A549 (cell line): ENCODE data around the gene NGEF. TPM values are rescaled to one million over a fixed set of nuclear protein-coding genes. Genes with fewer than 3 reads are reported as not detected.

Experiments used
- ATAC-seq, 2 experiments: fragments of 200-7000 bp in 1 of 2; fragments of >200 bp in 1 of 2; cut with Nextera tagmentation in 1 of 2; cut with Tn5 transposase in 1 of 2; 3 replicates each; pipeline versions ENCODE4 v1.8.0 to v1.9.1; 2018 to 2020; ENCODE audit warnings: mild to moderate bottlenecking in 1 of 2, moderate library complexity in 1 of 2
- CTCF ChIA-PET: fragments of 300-600 bp; sonication (Branson Sonifier 250); formaldehyde crosslinking; extraction: SDS; loops from one replicate; lab custom pipeline; 2021; ENCODE audit warnings: antibody characterized with exemption, inconsistent platforms; lab: Yijun Ruan, JAX
- POLR2A ChIA-PET: fragments of 350-600 bp; formaldehyde crosslinking; extraction: SDS; loops from one replicate; lab custom pipeline; 2021; ENCODE audit warnings: antibody characterized with exemption, inconsistent platforms; lab: Yijun Ruan, JAX
- DNase-seq, 2 experiments: peaks; one replicate each; pipeline versions ENCODE4 v3.0.0 to v3.0.0-alpha.2; 2011 to 2016; ENCODE audit warnings: low read depth in 1 of 2, low spot score in 1 of 2
- FAIRE-seq: peaks from 2 replicates; lab custom pipeline; 2011; peaks lifted over from hg19 to GRCh38; lab: Jason Lieb, UNC
- H3K27ac ChIP-seq, 2 experiments: fragments of >200 bp; sonication (Bioruptor Twin); formaldehyde crosslinking; 3 replicates each; pipeline ENCODE4 v1.5.1; 2016 to 2017
- H3K4me1 ChIP-seq: fragments of >200 bp; sonication (Bioruptor Twin); formaldehyde crosslinking; 3 replicates; pipeline ENCODE4 v1.6.1; 2016
- H3K4me2 ChIP-seq: fragments of >200 bp; sonication (Bioruptor Twin); formaldehyde crosslinking; 3 replicates; pipeline ENCODE4 v1.6.1; 2016
- H3K4me3 ChIP-seq: fragments of >200 bp; sonication (Bioruptor Twin); formaldehyde crosslinking; 3 replicates; pipeline ENCODE4 v1.5.1; 2016
- H3K9me3 ChIP-seq: fragments of >200 bp; sonication (Bioruptor Twin); formaldehyde crosslinking; 3 replicates; pipeline ENCODE4 v1.6.1; 2016
- BHLHE40 ChIP-seq: IDR thresholded peaks from 2 replicates; pipeline ENCODE4 v1.6.1; 2012; ENCODE audit warnings: low read depth, low read length, inconsistent platforms
- CEBPB ChIP-seq, 2 experiments: fragments of >200 bp in 1 of 2; sonication (Bioruptor Twin) in 1 of 2; formaldehyde crosslinking in 1 of 2; IDR thresholded peaks; 2 replicates each; pipeline ENCODE4 v1.6.1; 2012 to 2016
- EHMT2 ChIP-seq: fragments of 200-600 bp; sonication (generic); IDR thresholded peaks from 2 replicates; pipeline ENCODE4 v1.6.1; 2016; ENCODE audit warnings: antibody characterized with exemption, low read depth, mild to moderate bottlenecking, moderate library complexity
- EP300 ChIP-seq, 2 experiments: fragments of >200 bp; sonication (Bioruptor Twin); formaldehyde crosslinking; IDR thresholded peaks; 2 replicates in 1 of 2; 3 replicates in 1 of 2; pipeline ENCODE4 v1.6.1; 2016 to 2017
- ESRRA ChIP-seq: fragments of 150-350 bp; IDR thresholded peaks from 2 replicates; pipeline ENCODE4 v1.6.1; 2014; ENCODE audit warnings: mild to moderate bottlenecking, low read length, borderline replicate concordance
- GATA3 ChIP-seq: IDR thresholded peaks from 2 replicates; pipeline ENCODE4 v1.6.1; 2012; ENCODE audit warnings: borderline replicate concordance
- HOXB13 ChIP-seq: fragments of 250-450 bp; sonication (Bioruptor Pico); IDR thresholded peaks from 2 replicates; pipeline ENCODE4 v1.5.0; 2020; ENCODE audit warnings: low read depth, mild to moderate bottlenecking, moderate library complexity
- KDM1A ChIP-seq: fragments of 200-600 bp; sonication (generic); IDR thresholded peaks from 2 replicates; pipeline ENCODE4 v1.6.1; 2016; ENCODE audit warnings: low read depth, mild to moderate bottlenecking
- MAX ChIP-seq: IDR thresholded peaks from 2 replicates; pipeline ENCODE4 v1.6.1; 2012
- MAZ ChIP-seq: fragments of 150-350 bp; IDR thresholded peaks from 2 replicates; pipeline ENCODE4 v1.6.1; 2014; ENCODE audit warnings: antibody characterized with exemption, low read depth, low read length, borderline replicate concordance
- POLR2AphosphoS2 ChIP-seq: conservative IDR thresholded peaks from 2 replicates; pipeline ENCODE4 v1.6.1; 2012; ENCODE audit warnings: low read length, improper control_type of control experiment, inconsistent platforms
- RARB ChIP-seq: fragments of 250-450 bp; sonication (Bioruptor Pico); IDR thresholded peaks from 2 replicates; pipeline ENCODE4 v1.8.0; 2021; ENCODE audit warnings: mild to moderate bottlenecking, moderate library complexity
- REST ChIP-seq: fragments of 200-600 bp; sonication (generic); IDR thresholded peaks from 2 replicates; pipeline ENCODE4 v1.6.1; 2016; ENCODE audit warnings: antibody characterized with exemption, mild to moderate bottlenecking, moderate library complexity
- RFX5 ChIP-seq: fragments of 450-650 bp; IDR thresholded peaks from 2 replicates; pipeline ENCODE4 v1.7.1; 2014; ENCODE audit warnings: antibody characterized with exemption, mild to moderate bottlenecking, moderate library complexity
- SREBF2 ChIP-seq: fragments of 450-650 bp; IDR thresholded peaks from 2 replicates; pipeline ENCODE4 v1.6.1; 2014; ENCODE audit warnings: mild to moderate bottlenecking, moderate library complexity
- TFCP2L1 ChIP-seq: fragments of 250-450 bp; sonication (Bioruptor Pico); IDR thresholded peaks from 2 replicates; pipeline ENCODE4 v1.5.0; 2021; ENCODE audit warnings: mild to moderate bottlenecking
- TP53 ChIP-seq: fragments of 250-450 bp; sonication (Bioruptor Pico); IDR thresholded peaks from 2 replicates; pipeline ENCODE4 v1.5.0; 2021; ENCODE audit warnings: mild to moderate bottlenecking, moderate library complexity
- USF2 ChIP-seq: fragments of 450-650 bp; IDR thresholded peaks from 2 replicates; pipeline ENCODE4 v1.6.1; 2014; ENCODE audit warnings: antibody characterized with exemption
- ZSCAN20 ChIP-seq: fragments of 250-450 bp; sonication (Bioruptor Pico); IDR thresholded peaks from 2 replicates; pipeline ENCODE4 v1.8.0; 2022; ENCODE audit warnings: mild to moderate bottlenecking, moderate library complexity
- WGBS: methylation state at CpG from one replicate; pipeline ENCODE4 v1.1.6; 2017; ENCODE audit errors: missing lambda C conversion rate; 5-methylcytosine and 5-hydroxymethylcytosine counted together
- polyA plus RNA-seq, 4 experiments: library from polyadenylated mRNA; depleted of rRNA in 3 of 4; stranded (reverse); fragments of >200 nt; fragmentation: RNase III in 1 of 4; extraction: RNeasy Plus Mini Kit Qiagen cat#74134 plus additional on column Dnase treatment in 1 of 4; gene quantifications; 2 replicates in 3 of 4; 3 replicates in 1 of 4; pipeline ENCODE4 v1.2.3, GENCODE V29; 2011 to 2017

NGEF gene
- polyA plus RNA-seq, 2 of the 4 experiments (the other 2 are of a cell fraction) = 8.1 to 9.7 TPM

- TF ChIP-seq TP53 (CRISPR knock-in tag) (no peak), MAZ (no peak), POLR2AphosphoS2 (no peak), ESRRA (no peak), CEBPB (IDR thresholded peaks at IDR 0.05) (no peak), USF2 (no peak), HOXB13 (CRISPR knock-in tag) (no peak), REST (no peak), KDM1A (no peak), EHMT2 (no peak), ZSCAN20 (CRISPR knock-in tag) (no peak)
- TF ChIP-seq, all 56 proteins: peak for 0
- peak overlapping the region; percentile 81 for H3K4me3 ChIP-seq
- WGBS = 93% methylated on average over 16 of the region's 16 CpGs
- H3K4me2 ChIP-seq = peak overlapping the region; percentile 96
- POLR2A ChIA-PET = interaction anchor here (1.1 to 1.6 kb wide), 3 partner anchors 13 to 105 kb away, joined by 3 to 11 read pairs (median 3); no protein-coding TSS in a partner anchor
- H3K27ac ChIP-seq = peak overlapping the region; percentile 93 to 97
- DNase-seq (no peak), FAIRE-seq (no peak), ATAC-seq (no peak)
- H3K9me3 ChIP-seq = no peaks in the 10 kb centered on the region
- H3K4me1 ChIP-seq = peaks cover 44% of the 10 kb centered on the region
- CTCF ChIA-PET = interaction anchor here (0.5 to 3.3 kb wide), 11 partner anchors 8 to 376 kb away, joined by 3 to 15 read pairs (median 4); partner anchors contain the start of genes ATG16L1 and INPP5D
Observed at GRCh38 chr2:232874677-232875223, 138.3 kb downstream of the NGEF start.

DNA sequence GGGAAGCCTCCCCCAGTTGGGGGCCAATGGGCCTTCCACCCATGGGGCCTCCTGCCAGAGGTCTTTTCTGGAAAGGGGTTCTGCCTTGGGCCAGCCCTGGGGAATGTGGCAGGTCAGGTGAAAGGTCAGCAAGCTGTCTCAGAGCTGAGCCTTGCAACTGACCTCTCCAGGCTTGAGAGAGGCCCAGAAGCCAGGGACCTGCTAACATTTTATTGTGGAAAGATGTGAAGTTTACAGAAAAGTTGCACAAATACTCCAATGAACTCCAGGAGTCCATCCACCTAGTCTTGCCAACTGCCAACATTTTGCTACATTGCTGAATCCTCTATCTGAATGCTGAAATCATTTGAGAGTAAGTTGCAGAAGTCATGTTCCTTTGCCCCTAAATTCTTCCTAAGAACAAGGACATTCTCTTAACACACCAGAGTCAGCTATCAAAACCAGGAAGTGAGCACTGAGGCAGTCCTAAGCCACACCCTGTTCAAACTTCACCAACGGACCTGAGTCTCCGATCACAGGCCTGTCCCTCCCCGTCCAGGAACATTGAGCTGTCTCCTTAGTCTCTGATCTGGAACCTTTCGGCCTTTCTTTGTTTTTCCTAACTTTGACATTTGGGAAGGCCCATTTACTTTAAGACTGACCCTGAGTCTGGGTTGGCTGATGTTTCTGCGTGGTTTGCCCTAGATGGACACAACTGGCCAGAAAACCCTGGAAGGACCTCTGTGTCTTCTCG is 139.0 kb downstream of the NGEF start:
- peak in 1 of 2 experiments; percentile 32 for DNase-seq
- H3K4me3 ChIP-seq = no peak overlapping the region
- H3K27ac ChIP-seq = peak overlapping the region; percentile 93 to 97
- ChIA-PET CTCF (interaction anchor here (0.5 to 3.3 kb wide), 7 partner anchors 12 to 377 kb away, joined by 3 to 15 read pairs (median 7); partner anchors contain the start of gene ATG16L1), POLR2A (interaction anchor here (1.1 to 1.6 kb wide), 3 partner anchors 17 to 106 kb away, joined by 3 to 11 read pairs (median 3); no protein-coding TSS in a partner anchor)
- WGBS = 79% methylated on average over 6 of the region's 6 CpGs
- no peak for FAIRE-seq
- no peak for ATAC-seq
- H3K9me3 ChIP-seq = no peaks in the 10 kb centered on the region
- H3K4me2 ChIP-seq = peak overlapping the region; percentile 96
- TF ChIP-seq GATA3 (no peak), BHLHE40 (no peak), TFCP2L1 (no peak), MAX (no peak), SREBF2 (no peak), RARB (CRISPR knock-in tag) (no peak), RFX5 (no peak), USF2 (no peak), EP300 (IDR thresholded peaks at IDR 0.05) (no peak)
- TF ChIP-seq, all 56 proteins: peak for 0
- peaks cover 40% of the 10 kb centered on the region for H3K4me1 ChIP-seq
